ENCODE results near the gene SUMF2. TPM values are rescaled to one million over a fixed set of nuclear protein-coding genes. Genes with fewer than 3 reads are reported as not detected.

Gene SUMF2
- total and polyA plus RNA-seq, 2 of the 13 experiments (the other 11 are each of a cell fraction or from before 2014, with no cell fraction given) = 48.9 to 54.4 TPM

DNA sequence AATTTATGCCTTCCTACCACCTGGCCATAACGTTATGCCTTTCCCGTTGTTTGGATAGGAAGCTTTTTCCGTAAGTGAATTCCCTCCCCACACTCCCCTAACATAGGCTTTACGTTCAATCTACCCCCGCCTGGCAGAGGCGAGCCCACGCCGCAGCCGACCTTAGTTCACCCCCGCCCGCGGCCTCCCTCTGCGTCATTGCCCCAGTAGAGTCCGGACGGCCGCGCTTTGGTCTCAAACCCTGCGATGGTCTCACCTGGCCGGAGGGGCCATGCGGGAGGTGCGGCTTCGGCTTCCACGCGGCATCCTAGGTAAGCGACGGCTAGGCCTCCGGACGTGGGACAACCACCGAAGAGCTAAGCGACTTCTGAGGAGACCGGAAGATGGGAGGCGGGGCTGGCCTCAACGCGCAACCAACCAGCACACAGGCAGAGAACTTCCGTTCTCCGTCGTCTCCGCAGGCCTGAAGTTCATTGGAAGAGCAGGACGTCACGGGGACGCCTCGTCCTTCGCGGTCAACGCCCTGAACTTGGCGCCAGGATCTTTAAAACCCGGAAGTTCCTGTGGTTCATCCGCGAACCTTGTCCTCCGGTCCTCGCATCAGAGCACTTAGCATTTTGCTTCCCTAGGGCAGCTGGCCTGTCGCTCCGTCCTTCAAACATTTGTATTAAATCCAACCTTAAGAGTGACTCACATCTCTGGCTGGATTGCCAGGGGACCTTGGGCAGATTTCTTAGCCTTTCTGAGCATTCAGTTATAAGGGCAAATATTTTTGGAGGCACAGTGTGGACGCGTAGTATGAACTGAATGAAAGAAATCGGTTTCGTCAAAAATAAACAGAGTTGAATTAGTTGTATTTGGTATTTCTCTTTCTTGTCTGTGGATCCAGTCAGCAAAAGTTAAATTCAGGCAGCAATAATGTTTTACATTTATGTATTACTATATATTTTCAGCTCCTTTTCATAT is 42.3 kb downstream of the SUMF2 start, which contains the start of gene CHCHD2 (continued):
- TF ChIP-seq, protein P1, sequence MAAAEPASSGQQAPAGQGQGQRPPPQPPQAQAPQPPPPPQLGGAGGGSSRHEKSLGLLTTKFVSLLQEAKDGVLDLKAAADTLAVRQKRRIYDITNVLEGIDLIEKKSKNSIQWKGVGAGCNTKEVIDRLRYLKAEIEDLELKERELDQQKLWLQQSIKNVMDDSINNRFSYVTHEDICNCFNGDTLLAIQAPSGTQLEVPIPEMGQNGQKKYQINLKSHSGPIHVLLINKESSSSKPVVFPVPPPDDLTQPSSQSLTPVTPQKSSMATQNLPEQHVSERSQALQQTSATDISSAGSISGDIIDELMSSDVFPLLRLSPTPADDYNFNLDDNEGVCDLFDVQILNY (CRISPR knock-in tag; conservative IDR thresholded peaks at IDR 0.05) = peak; percentile 96
- TF ChIP-seq, protein P2, sequence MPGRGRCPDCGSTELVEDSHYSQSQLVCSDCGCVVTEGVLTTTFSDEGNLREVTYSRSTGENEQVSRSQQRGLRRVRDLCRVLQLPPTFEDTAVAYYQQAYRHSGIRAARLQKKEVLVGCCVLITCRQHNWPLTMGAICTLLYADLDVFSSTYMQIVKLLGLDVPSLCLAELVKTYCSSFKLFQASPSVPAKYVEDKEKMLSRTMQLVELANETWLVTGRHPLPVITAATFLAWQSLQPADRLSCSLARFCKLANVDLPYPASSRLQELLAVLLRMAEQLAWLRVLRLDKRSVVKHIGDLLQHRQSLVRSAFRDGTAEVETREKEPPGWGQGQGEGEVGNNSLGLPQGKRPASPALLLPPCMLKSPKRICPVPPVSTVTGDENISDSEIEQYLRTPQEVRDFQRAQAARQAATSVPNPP (CRISPR knock-in tag; IDR thresholded peaks at IDR 0.05) = peak; percentile 64; the same call in 1 of the 2 replicates
- TF ChIP-seq CREB1 (IDR thresholded peaks at IDR 0.05) (peak; percentile 91), CREB1 (CRISPR knock-in tag; IDR thresholded peaks at IDR 0.05) (peak; percentile 91), KAT2B (IDR thresholded peaks at IDR 0.05; ENCODE audit: borderline replicate concordance, low read depth, low read length) (no peak), ZBTB42 (CRISPR knock-in tag; IDR thresholded peaks at IDR 0.05) (peak; percentile 69; the same call in 1 of the 2 replicates), ZNF629 (CRISPR knock-in tag; conservative IDR thresholded peaks at IDR 0.05) (no peak), FOXC1 (CRISPR knock-in tag; IDR thresholded peaks at IDR 0.05; ENCODE audit: borderline replicate concordance) (no peak; the same call in 1 of the 2 replicates), RFX5 (IDR thresholded peaks at IDR 0.05; ENCODE audit: low read depth, low read length) (peak; percentile 8; the same call in 1 of the 2 replicates), TAF1 (CRISPR knock-in tag; IDR thresholded peaks at IDR 0.05) (peak; percentile 98), TBX2 (CRISPR knock-in tag; IDR thresholded peaks at IDR 0.05; ENCODE audit: borderline replicate concordance) (peak; percentile 58; the same call in 1 of the 2 replicates), GABPA (IDR thresholded peaks at IDR 0.05; ENCODE audit: low read depth, low read length) (peak; percentile 84), GABPA (CRISPR knock-in tag; IDR thresholded peaks at IDR 0.05; ENCODE audit: low read depth) (peak; percentile 95), ZNF670 (CRISPR knock-in tag; IDR thresholded peaks at IDR 0.05; ENCODE audit: borderline replicate concordance) (peak; percentile 89), ZNF263 (CRISPR knock-in tag; IDR thresholded peaks at IDR 0.05) (0 out of 2 replicates have a peak, but pooled peaks have one; percentile 27), SRSF9 (IDR thresholded peaks at IDR 0.05; ENCODE audit: borderline replicate concordance, insufficient read depth, low read depth, low read length, poor library complexity, severe bottlenecking) (no peak), RFX1 (IDR thresholded peaks at IDR 0.05) (no peak), PAWR (CRISPR knock-in tag; IDR thresholded peaks at IDR 0.05; ENCODE audit: borderline replicate concordance) (no peak), NFIC (IDR thresholded peaks at IDR 0.05; ENCODE audit: low read length) (0 out of 2 replicates have a peak, but pooled peaks have one; percentile 26)
- TF ChIP-seq, protein P3, sequence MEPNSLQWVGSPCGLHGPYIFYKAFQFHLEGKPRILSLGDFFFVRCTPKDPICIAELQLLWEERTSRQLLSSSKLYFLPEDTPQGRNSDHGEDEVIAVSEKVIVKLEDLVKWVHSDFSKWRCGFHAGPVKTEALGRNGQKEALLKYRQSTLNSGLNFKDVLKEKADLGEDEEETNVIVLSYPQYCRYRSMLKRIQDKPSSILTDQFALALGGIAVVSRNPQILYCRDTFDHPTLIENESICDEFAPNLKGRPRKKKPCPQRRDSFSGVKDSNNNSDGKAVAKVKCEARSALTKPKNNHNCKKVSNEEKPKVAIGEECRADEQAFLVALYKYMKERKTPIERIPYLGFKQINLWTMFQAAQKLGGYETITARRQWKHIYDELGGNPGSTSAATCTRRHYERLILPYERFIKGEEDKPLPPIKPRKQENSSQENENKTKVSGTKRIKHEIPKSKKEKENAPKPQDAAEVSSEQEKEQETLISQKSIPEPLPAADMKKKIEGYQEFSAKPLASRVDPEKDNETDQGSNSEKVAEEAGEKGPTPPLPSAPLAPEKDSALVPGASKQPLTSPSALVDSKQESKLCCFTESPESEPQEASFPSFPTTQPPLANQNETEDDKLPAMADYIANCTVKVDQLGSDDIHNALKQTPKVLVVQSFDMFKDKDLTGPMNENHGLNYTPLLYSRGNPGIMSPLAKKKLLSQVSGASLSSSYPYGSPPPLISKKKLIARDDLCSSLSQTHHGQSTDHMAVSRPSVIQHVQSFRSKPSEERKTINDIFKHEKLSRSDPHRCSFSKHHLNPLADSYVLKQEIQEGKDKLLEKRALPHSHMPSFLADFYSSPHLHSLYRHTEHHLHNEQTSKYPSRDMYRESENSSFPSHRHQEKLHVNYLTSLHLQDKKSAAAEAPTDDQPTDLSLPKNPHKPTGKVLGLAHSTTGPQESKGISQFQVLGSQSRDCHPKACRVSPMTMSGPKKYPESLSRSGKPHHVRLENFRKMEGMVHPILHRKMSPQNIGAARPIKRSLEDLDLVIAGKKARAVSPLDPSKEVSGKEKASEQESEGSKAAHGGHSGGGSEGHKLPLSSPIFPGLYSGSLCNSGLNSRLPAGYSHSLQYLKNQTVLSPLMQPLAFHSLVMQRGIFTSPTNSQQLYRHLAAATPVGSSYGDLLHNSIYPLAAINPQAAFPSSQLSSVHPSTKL (CRISPR knock-in tag; IDR thresholded peaks at IDR 0.05) = peak; percentile 56; the same call in 1 of the 2 replicates
- TF ChIP-seq, protein P4, sequence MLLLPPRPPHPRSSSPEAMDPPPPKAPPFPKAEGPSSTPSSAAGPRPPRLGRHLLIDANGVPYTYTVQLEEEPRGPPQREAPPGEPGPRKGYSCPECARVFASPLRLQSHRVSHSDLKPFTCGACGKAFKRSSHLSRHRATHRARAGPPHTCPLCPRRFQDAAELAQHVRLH (CRISPR knock-in tag; IDR thresholded peaks at IDR 0.05; ENCODE audit: borderline replicate concordance, low read depth) = peak; percentile 76; the same call in 1 of the 2 replicates
- TF ChIP-seq, protein P5, sequence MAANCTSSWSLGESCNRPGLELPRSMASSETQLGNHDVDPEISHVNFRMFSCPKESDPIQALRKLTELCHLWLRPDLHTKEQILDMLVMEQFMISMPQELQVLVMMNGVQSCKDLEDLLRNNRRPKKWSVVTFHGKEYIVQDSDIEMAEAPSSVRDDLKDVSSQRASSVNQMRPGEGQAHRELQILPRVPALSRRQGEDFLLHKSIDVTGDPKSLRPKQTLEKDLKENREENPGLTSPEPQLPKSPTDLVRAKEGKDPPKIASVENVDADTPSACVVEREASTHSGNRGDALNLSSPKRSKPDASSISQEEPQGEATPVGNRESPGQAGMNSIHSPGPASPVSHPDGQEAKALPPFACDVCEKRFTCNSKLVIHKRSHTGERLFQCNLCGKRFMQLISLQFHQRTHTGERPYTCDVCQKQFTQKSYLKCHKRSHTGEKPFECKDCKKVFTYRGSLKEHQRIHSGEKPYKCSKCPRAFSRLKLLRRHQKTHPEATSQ (CRISPR knock-in tag; IDR thresholded peaks at IDR 0.05; ENCODE audit: borderline replicate concordance) = peak; percentile 52; the same call in 1 of the 2 replicates

Data from HepG2 (cell line).